Measurements from ENCODE around the gene PTPRA. TPM values are rescaled to one million over a fixed set of nuclear protein-coding genes. Genes with fewer than 3 reads are reported as not detected.

Gene PTPRA
- total and polyA plus RNA-seq, 2 of the 8 experiments (the other 6 are each of a cell fraction or from before 2014, with no cell fraction given), result 47.7 to 51.3 TPM

GRCh38 chr20:2973574-2973973 lies 100.3 kb downstream of the PTPRA start:
- Histone ChIP-seq H3K4me3 (ENCODE audit: extremely low read depth in 1 of 4, insufficient read depth in 2 of 4, low read depth in 3 of 4, low read length in 4 of 4) (no peak overlapping the region), H4K8ac (ENCODE audit: extremely low read depth, insufficient read depth, low read length) (no peak overlapping the region), H2BK120ac (replicated peaks; ENCODE audit: low read depth, low read length) (no peak overlapping the region), H3K9ac (replicated peaks in 1 of 4; ENCODE audit: extremely low read depth in 1 of 4, low read depth in 3 of 4, low read length in 3 of 4) (no peak overlapping the region), H3K14ac (ENCODE audit: insufficient read length) (no peak overlapping the region), H3K23me2 (ENCODE audit: low read depth, low read length) (no peaks in the 10 kb centered on the region), H3K4me2 (ENCODE audit: insufficient read depth in 1 of 2, low read depth in 2 of 2, low read length in 2 of 2) (no peak overlapping the region), H3K27ac (ENCODE audit: low read depth, low read length) (no peak overlapping the region), H2AK5ac (ENCODE audit: low read depth, low read length) (no peak overlapping the region), H3K36me3 (ENCODE audit: control insufficient read depth in 2 of 4, insufficient read depth in 4 of 4, low read length in 3 of 4) (no peaks in the 10 kb centered on the region; a peak in 1 of 8 replicates), H3K79me1 (ENCODE audit: low read depth, low read length) (no peaks in the 10 kb centered on the region), H3K4ac (replicated peaks; ENCODE audit: insufficient read length, low read depth, low read length) (no peak overlapping the region), H2BK15ac (ENCODE audit: low read length) (no peak overlapping the region), H3K56ac (replicated peaks; ENCODE audit: insufficient read length, low read depth, low read length) (no peak overlapping the region), H3K23ac (ENCODE audit: insufficient read length) (no peak overlapping the region), H2BK12ac (ENCODE audit: low read depth, low read length) (no peak overlapping the region), H2BK5ac (ENCODE audit: low read depth, low read length) (no peak overlapping the region), H3K4me1 (replicated peaks in 1 of 4; ENCODE audit: control insufficient read depth in 3 of 4, insufficient read depth in 4 of 4, low read length in 3 of 4) (peaks cover 0 to 1% (median 0%) of the 10 kb centered on the region in 4 experiments; a peak in 2 of 7 replicates), H3K27me3 (replicated peaks in 1 of 4; ENCODE audit: control insufficient read depth in 3 of 4, extremely low read depth in 1 of 4, insufficient read depth in 3 of 4, low read length in 3 of 4) (no peaks in the 10 kb centered on the region), H3K18ac (ENCODE audit: extremely low read depth, low read length) (no peak overlapping the region), H3K79me2 (ENCODE audit: control insufficient read depth in 1 of 2, insufficient read depth in 2 of 2, low read length in 2 of 2) (0 out of 4 replicates have a peak, but pooled peaks cover 0 to 4% of the 10 kb centered on the region in 2 experiments), H4K91ac (replicated peaks; ENCODE audit: insufficient read length, low read length) (no peak overlapping the region), H4K5ac (ENCODE audit: insufficient read length, low read depth, low read length) (no peak overlapping the region), H2BK20ac (ENCODE audit: low read length) (no peak overlapping the region), H2AFZ (ENCODE audit: low read length) (no peak overlapping the region), H4K20me1 (replicated peaks in 1 of 2; ENCODE audit: control insufficient read depth in 1 of 2, insufficient read depth in 2 of 2, low read length in 2 of 2) (no peaks in the 10 kb centered on the region), H3K9me3 (ENCODE audit: insufficient read depth in 2 of 2, low read depth in 1 of 2, low read length in 1 of 2) (no peaks in the 10 kb centered on the region)
- TF ChIP-seq, protein P1, sequence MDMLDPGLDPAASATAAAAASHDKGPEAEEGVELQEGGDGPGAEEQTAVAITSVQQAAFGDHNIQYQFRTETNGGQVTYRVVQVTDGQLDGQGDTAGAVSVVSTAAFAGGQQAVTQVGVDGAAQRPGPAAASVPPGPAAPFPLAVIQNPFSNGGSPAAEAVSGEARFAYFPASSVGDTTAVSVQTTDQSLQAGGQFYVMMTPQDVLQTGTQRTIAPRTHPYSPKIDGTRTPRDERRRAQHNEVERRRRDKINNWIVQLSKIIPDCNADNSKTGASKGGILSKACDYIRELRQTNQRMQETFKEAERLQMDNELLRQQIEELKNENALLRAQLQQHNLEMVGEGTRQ (IDR thresholded peaks at IDR 0.05; ENCODE audit: low read length), result 0 out of 2 replicates have a peak, but pooled peaks have one; percentile 20
- TF ChIP-seq KDM4A (IDR thresholded peaks at IDR 0.05; ENCODE audit: low read depth, low read length, severe bottlenecking) (no peak), RFX5 (IDR thresholded peaks at IDR 0.05; ENCODE audit: borderline replicate concordance, low read depth, low read length) (no peak), FOSL1 (IDR thresholded peaks at IDR 0.05; ENCODE audit: insufficient read depth, low read depth, low read length) (no peak)
- TF ChIP-seq, protein P2, sequence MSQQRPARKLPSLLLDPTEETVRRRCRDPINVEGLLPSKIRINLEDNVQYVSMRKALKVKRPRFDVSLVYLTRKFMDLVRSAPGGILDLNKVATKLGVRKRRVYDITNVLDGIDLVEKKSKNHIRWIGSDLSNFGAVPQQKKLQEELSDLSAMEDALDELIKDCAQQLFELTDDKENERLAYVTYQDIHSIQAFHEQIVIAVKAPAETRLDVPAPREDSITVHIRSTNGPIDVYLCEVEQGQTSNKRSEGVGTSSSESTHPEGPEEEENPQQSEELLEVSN (IDR thresholded peaks at IDR 0.05), result no peak
- CTCF ChIA-PET (ENCODE audit: partially characterized antibody), result interaction anchor here (0.7 to 2.7 kb wide), 4 partner anchors 27 to 107 kb away, joined by 3 to 10 read pairs (median 4); no protein-coding TSS in a partner anchor
- POLR2A ChIA-PET (ENCODE audit: partially characterized antibody), result interaction anchor here (0.7 kb wide), 1 partner anchor 27 kb away, joined by 3 read pairs; no protein-coding TSS in a partner anchor
- FAIRE-seq (no peak), DNase-seq (ENCODE audit: low read depth in 1 of 2, low spot score in 2 of 2) (peak in 1 of 2 experiments; percentile 40)
- WGBS, 2 experiments (ENCODE audit: extremely low coverage in 1 of 2, insufficient coverage in 1 of 2, insufficient read length in 1 of 2, insufficient replicate concordance in 2 of 2, low coverage in 1 of 2, low lambda C conversion rate in 2 of 2, missing lambda C conversion rate in 1 of 2), result 85% methylated on average over 3 of the region's 3 CpGs; no CpG with 5 or more reads in 1 of the 2 experiments
